Activated CD4-positive, alpha-beta T cell treated with anti-CD3 and anti-CD28 coated beads, Interleukin-2, amount 10 ng/mL, durations not matched to agents 24 days and 14 days (primary cell): ENCODE results near the gene UNKL. TPM values are rescaled to one million over a fixed set of nuclear protein-coding genes. Genes with fewer than 3 reads are reported as not detected.

ENCODE experiments used
- DNase-seq: peaks from one replicate; pipeline ENCODE4 v3.0.0; 2022
- H3K27ac Mint-ChIP-seq: one replicate; pipeline ENCODE4 v1.8.0; 2022; ENCODE audit warnings: mild to moderate bottlenecking, mixed read lengths
- H3K27me3 Mint-ChIP-seq: one replicate; pipeline ENCODE4 v1.8.0; 2022; ENCODE audit warnings: mixed read lengths
- H3K36me3 Mint-ChIP-seq: one replicate; pipeline ENCODE4 v1.8.0; 2022; ENCODE audit warnings: low read depth, mild to moderate bottlenecking, mixed read lengths
- H3K4me1 Mint-ChIP-seq: one replicate; pipeline ENCODE4 v1.8.0; 2021; ENCODE audit warnings: mixed read lengths
- H3K4me3 Mint-ChIP-seq: one replicate; pipeline ENCODE4 v1.8.0; 2022; ENCODE audit warnings: mild to moderate bottlenecking, moderate library complexity, mixed read lengths
- H3K9me3 Mint-ChIP-seq: one replicate; pipeline ENCODE4 v1.8.0; 2021; ENCODE audit warnings: mixed read lengths
- intact Hi-C: fragments of 100-400 bp; cut with micrococcal nuclease; formaldehyde crosslinking; loops from one replicate; pipeline ENCODE4 v1.15.1; 2023
- total RNA-seq: library from RNA; stranded (reverse); gene quantifications from 2 replicates; pipeline ENCODE4 v1.2.3, GENCODE V29; 2022

Gene UNKL
- total RNA-seq, 1 donor from 2014 or later = 43.9 TPM

DNA sequence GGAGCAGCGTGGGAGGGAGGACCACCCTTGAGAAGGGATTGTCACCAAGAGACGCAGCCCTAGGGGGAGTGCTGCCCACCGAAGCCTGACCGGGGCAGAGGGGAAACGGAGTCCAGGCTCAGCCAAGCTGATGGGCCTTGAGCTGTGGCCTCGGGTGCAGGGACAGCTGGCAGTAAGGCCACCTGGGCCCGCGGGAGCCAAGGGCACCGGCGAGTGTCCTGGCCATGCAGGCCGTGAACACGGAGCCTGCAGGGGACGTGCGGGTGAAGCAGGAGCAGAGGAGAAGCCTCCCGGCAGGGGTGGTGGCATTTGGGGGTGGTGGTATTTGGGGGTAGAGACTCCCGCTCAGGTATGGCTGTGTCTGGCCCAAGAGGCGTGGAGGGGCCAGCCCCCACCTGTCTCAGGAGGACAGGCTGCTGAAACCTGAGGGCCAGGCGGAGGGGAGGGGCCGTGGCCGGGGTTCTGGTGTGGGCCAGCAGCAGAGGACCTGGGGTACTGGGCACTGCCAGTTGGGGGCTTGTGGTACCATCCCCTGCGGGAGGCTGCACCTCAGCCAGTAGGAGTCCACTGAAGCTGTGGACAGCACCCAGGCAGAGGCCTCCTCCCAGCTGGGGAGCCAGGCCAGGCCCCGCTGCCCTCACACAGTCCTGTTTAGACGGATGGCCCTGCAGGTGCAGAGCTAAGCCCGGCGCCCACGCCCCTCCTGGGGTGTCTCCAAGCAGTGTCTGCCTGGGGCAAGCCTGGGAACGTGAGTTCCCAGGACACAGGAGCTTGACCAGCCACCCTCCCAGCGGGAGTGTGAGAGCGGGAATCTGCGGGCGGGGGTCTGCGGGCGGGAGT is 58.2 kb downstream of the UNKL start:
- DNase-seq = no peak
- peaks cover 4% of the 10 kb centered on the region for H3K36me3 Mint-ChIP-seq
- intact Hi-C loops = no loop called here
- H3K4me1 Mint-ChIP-seq = peaks cover 21% of the 10 kb centered on the region
- H3K4me3 Mint-ChIP-seq = no peak overlapping the region
- no peak overlapping the region for H3K27ac Mint-ChIP-seq
- H3K27me3 Mint-ChIP-seq = no peaks in the 10 kb centered on the region
- H3K9me3 Mint-ChIP-seq = no peaks in the 10 kb centered on the region

DNA sequence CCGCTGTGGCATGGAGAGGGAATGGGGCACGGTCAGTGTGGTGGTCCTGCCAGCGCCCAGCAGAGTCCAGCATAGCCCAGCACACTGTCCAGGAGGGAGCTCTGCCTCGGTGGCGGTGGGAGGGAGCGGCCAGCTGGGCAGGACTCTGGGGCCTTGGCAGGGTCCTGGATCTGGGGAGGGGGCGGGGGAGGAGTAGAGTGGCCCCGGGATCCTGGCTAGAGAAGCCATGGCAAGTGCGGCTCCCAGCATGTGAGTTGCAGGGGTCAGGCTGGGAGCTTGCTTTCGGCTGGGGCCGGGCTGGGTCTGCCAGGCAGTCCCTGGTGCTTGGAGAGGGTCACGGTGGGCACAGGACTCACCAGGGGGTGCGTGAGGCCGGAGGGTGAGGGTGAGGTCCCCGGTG is 58.9 kb downstream of the UNKL start:
- no peak overlapping the region for H3K4me3 Mint-ChIP-seq
- H3K27ac Mint-ChIP-seq = no peak overlapping the region
- H3K36me3 Mint-ChIP-seq = peaks cover 6% of the 10 kb centered on the region
- no peaks in the 10 kb centered on the region for H3K9me3 Mint-ChIP-seq
- intact Hi-C loops = no loop called here
- peaks cover 22% of the 10 kb centered on the region for H3K4me1 Mint-ChIP-seq
- DNase-seq = no peak
- no peaks in the 10 kb centered on the region for H3K27me3 Mint-ChIP-seq

DNA sequence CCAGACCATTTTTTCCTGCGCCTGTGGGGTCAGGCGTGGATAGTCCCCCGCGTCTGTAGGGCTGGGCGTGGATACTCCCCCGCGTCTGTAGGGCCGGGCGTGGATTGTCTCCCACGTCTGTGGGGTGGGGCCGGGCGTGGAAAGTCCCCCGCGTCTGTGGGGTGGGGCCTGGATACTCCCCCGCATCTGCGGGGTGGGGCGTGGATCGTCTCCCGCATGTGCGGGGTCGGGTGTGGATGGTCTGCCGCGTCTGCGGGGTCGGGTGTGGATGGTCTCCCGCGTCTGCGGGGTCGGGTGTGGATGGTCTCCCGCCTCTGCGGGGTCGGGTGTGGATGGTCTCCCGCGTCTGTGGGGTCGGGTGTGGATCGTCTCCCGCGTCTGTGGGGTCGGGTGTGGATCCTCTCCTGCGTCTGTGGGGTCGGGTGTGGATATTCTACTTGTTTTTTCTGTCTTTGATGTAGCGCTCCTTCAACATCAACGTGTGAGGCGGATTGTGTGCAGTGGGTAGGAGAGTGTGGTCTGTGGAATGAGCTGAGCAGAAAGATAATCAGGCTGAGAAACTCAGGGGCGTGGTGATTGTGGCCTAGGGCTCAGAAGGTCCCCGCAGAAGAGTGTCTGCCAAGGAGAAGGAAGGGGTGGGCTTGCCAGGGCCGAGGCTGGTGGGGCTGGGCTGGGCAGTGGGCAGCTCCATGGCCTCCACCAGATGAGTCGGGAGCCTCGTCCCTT is 59.5 kb downstream of the UNKL start:
- Mint-ChIP-seq H3K36me3 (peaks cover 8% of the 10 kb centered on the region), H3K27ac (no peak overlapping the region), H3K9me3 (no peaks in the 10 kb centered on the region)

DNA sequence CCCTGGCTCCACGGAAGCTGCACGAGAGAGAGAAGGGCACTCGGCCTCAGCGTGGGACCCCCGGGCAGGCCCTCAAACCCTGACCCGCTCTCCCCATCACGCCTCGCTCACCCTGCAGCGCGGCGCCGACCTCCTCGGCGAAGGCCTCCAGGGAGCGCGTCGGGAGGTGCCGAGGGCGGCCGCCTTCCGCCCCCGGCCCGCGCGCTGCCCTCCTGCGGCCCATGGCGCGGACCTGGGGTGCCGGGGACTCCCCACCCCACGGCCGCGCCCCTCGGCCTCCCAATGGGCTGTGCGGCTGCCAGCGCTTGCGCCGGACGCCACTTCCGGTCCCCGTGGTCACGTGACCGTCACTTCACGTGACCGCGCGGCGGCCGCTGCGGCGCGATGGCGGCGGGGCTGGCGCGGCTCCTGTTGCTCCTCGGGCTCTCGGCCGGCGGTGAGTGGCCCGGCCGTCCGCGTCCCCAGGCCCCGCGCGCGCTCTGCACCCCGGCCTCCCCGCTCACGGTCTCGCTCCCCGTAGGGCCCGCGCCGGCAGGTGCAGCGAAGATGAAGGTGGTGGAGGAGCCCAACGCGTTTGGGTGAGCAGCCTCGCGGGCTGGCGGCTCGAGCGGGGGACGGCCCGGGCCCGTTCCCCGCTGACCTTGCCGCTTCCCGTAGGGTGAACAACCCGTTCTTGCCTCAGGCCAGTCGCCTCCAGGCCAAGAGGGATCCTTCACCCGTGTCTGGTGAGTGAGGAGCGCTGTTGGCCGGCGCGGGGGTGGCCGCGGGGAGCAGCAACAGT is 62.7 kb downstream of the UNKL start, which contains the start of the genes GNPTG and TSR3:
GNPTG (plus strand) TSS at position 350 of the 781 bp plus-strand sequence; CDS start at position 385, 35 bp downstream.
TSR3 (minus strand) TSS at position 297 of the 781 bp plus-strand sequence; CDS start at position 223, 74 bp downstream.
- Mint-ChIP-seq H3K4me3 (peak within 1 kb of the TSS; percentile 92), H3K27ac (peak within 1 kb of the TSS; percentile 78), H3K9me3 (no peaks in the 10 kb centered on the region), H3K27me3 (no peaks in the 10 kb centered on the region), H3K4me1 (peaks cover 27% of the 10 kb centered on the region), H3K36me3 (peaks cover 8% of the 10 kb centered on the region)
- intact Hi-C loops = loop anchor here (2.0 to 5.0 kb wide), 2 partner anchors 41 to 71 kb away; partner anchors contain the start of gene UQCC4
- DNase-seq = peak; percentile 98

More for the DNA sequence above, 59.5 kb downstream of the UNKL start:
- no peak for DNase-seq
- H3K4me3 Mint-ChIP-seq = no peak overlapping the region
- H3K4me1 Mint-ChIP-seq = peaks cover 28% of the 10 kb centered on the region
- H3K27me3 Mint-ChIP-seq = no peaks in the 10 kb centered on the region
- intact Hi-C loops = loop anchor here (5.0 kb wide), 1 partner anchor 67 kb away; the partner anchor contains the start of gene UQCC4

DNA sequence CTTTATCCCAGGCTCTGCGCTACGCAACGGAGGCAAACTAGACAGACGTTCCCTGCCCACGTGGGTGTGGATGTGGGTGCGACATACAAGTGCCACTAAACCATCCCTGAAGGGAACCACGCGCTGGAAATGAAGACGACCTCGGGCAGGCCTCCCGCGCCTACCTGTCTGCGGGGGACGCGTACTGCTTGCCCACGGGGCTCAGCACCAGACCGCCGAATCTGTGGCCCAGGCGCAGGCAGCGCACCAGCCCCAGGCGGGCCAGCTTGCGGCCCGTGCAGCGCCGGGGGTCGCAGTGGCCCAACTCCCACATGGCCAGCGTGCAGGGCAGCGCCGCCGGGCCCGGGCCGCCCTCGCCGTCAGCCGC is 63.3 kb downstream of the UNKL start:
- Mint-ChIP-seq H3K4me3 (peak overlapping the region; percentile 92), H3K9me3 (no peaks in the 10 kb centered on the region), H3K27me3 (no peaks in the 10 kb centered on the region), H3K4me1 (peaks cover 27% of the 10 kb centered on the region), H3K36me3 (peaks cover 8% of the 10 kb centered on the region), H3K27ac (peak overlapping the region; percentile 78)
- intact Hi-C loops = loop anchor here (2.0 to 5.0 kb wide), 2 partner anchors 40 to 71 kb away; partner anchors contain the start of gene UQCC4
- no peak for DNase-seq

DNA sequence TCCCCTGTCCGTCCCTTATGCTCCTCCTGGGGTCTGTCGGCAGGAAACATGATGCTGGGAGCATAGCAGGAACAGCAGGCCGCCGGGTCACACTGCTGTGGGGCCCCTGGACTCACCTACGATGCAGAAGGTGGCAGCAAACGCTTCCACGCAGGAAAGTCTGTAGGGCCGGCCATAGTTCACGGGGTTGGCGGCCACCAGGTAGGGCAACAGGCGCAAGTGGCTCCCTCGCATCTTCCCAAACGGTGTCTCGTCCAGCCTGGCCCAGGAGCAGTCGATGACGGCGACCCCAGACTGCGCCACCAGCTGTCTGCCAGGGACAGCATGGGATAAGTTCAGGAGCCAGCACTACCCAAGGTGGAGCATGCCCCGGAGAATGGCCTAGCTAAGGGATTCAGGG is 63.8 kb downstream of the UNKL start:
- Mint-ChIP-seq H3K9me3 (no peaks in the 10 kb centered on the region), H3K27ac (peak overlapping the region; percentile 78), H3K36me3 (peaks cover 8% of the 10 kb centered on the region), H3K27me3 (no peaks in the 10 kb centered on the region), H3K4me1 (peaks cover 27% of the 10 kb centered on the region), H3K4me3 (peak overlapping the region; percentile 92)
- no peak for DNase-seq
- intact Hi-C loops = loop anchor here (2.0 to 5.0 kb wide), 2 partner anchors 40 to 72 kb away; partner anchors contain the start of gene UQCC4

DNA sequence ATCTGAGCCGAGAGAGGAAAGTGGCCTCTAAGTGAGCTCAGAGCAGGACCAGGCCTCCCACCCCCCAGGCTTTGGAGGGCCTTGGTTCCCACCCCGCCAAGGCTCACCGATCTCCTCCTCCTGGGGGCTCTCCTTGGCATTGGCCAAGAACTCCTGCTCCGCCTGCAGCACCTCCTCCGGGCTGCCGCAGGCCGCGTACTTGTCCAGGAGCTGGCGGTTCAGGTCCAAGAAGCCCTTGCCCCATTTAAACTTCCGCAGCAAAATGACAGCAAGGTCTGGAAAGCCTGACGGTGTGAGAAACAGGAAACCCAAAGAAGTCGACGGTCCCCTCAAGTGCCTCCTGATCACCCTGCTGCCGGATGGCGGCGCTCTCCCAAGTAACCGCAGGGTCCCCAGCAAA is 64.6 kb downstream of the UNKL start:
- intact Hi-C loops = loop anchor here (2.0 to 5.0 kb wide), 2 partner anchors 39 to 72 kb away; partner anchors contain the start of gene UQCC4
- Mint-ChIP-seq H3K9me3 (no peaks in the 10 kb centered on the region), H3K27ac (peak overlapping the region; percentile 8)

DNA sequence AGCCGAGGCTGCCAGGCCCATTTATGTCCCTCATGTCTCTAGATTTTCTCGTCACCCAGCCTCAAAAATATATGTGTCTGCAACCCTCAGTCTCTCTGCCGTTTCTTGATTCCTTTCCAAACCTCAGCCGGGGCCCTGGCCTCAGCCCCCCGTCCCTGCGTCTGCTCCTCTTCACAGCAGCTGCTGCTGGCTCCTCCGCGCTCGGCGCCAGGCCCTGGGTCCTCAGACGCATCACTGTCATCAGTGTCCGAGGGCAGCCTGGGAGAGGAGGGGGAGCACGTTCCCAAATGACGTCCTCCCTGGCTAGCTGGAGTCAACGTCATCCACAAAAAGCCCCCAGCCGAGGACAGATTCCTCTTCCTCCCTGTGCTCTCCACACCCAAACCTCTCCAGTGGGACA is 65.2 kb downstream of the UNKL start:
- no peak for DNase-seq
- no peaks in the 10 kb centered on the region for H3K9me3 Mint-ChIP-seq
- no peak overlapping the region for H3K27ac Mint-ChIP-seq
- peaks cover 21% of the 10 kb centered on the region for H3K4me1 Mint-ChIP-seq
- H3K36me3 Mint-ChIP-seq = peaks cover 6% of the 10 kb centered on the region
- no peak overlapping the region for H3K4me3 Mint-ChIP-seq
- H3K27me3 Mint-ChIP-seq = no peaks in the 10 kb centered on the region
- intact Hi-C loops = no loop called here

More for the DNA sequence above, 64.6 kb downstream of the UNKL start:
- no peak for DNase-seq
- peaks cover 6% of the 10 kb centered on the region for H3K36me3 Mint-ChIP-seq
- H3K27me3 Mint-ChIP-seq = no peaks in the 10 kb centered on the region
- H3K4me3 Mint-ChIP-seq = peak overlapping the region; percentile 92
- peaks cover 24% of the 10 kb centered on the region for H3K4me1 Mint-ChIP-seq

DNA sequence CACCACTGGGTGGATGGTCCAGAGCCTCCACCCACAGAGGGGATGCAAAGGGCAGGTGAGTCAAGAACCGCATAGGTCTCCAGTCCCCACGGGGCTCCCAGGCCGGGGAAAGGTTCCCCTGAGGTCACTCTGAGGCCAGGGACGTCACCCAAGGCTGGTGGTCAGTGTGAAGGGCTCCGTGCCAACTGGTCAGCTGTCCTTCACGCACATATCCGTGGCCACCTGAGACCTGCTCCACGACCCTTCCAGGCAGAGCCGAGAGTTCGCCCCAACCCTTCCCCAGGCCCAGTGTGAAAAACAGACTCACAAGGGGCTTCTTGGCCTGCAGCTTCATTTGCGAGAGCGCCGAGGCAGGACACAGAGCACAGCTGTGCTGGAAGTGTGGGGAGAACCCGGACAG is 65.6 kb downstream of the UNKL start:
- Mint-ChIP-seq H3K4me1 (peaks cover 21% of the 10 kb centered on the region), H3K27ac (no peak overlapping the region), H3K36me3 (peaks cover 6% of the 10 kb centered on the region), H3K27me3 (no peaks in the 10 kb centered on the region), H3K4me3 (no peak overlapping the region), H3K9me3 (no peaks in the 10 kb centered on the region)
- intact Hi-C loops = no loop called here
- no peak for DNase-seq

DNA sequence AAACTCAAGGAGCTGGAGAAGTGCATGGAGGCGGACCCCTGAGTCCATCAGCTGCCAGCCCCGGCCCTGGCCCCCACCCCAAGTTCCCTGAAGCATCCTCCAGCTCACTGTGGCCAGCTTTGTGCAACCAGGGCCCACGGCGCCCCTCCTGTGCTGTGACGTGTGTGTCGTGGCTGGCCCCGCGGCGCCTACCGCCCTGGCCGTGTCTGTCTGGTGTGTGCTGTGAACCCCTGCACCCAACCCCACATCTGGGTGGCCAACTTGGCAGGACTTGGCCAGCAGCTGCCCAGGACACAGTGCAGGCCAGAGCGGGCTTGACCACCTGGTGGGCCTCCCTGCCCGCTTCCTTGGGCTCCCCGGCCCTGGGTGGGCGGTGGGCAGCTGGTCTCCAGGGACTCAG is 66.1 kb downstream of the UNKL start:
- H3K9me3 Mint-ChIP-seq = no peaks in the 10 kb centered on the region
- no peaks in the 10 kb centered on the region for H3K27me3 Mint-ChIP-seq
- intact Hi-C loops = no loop called here
- no peak overlapping the region for H3K27ac Mint-ChIP-seq
- peaks cover 6% of the 10 kb centered on the region for H3K36me3 Mint-ChIP-seq
- H3K4me3 Mint-ChIP-seq = no peak overlapping the region
- peaks cover 19% of the 10 kb centered on the region for H3K4me1 Mint-ChIP-seq
- no peak for DNase-seq

DNA sequence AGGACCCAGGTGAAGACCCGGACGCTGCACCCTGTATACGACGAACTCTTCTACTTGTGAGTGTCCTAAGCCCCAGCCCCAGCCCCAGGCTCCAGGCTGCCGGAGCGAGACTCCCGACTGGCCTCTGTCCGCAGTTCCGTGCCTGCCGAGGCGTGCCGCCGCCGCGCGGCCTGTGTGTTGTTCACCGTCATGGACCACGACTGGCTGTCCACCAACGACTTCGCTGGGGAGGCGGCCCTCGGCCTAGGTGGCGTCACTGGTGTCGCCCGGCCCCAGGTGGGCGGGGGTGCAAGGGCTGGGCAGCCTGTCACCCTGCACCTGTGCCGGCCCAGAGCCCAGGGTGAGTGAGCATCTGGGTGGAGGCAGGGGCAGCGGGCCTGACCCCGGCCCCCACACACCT is 66.5 kb downstream of the UNKL start:
- intact Hi-C loops = no loop called here

DNA sequence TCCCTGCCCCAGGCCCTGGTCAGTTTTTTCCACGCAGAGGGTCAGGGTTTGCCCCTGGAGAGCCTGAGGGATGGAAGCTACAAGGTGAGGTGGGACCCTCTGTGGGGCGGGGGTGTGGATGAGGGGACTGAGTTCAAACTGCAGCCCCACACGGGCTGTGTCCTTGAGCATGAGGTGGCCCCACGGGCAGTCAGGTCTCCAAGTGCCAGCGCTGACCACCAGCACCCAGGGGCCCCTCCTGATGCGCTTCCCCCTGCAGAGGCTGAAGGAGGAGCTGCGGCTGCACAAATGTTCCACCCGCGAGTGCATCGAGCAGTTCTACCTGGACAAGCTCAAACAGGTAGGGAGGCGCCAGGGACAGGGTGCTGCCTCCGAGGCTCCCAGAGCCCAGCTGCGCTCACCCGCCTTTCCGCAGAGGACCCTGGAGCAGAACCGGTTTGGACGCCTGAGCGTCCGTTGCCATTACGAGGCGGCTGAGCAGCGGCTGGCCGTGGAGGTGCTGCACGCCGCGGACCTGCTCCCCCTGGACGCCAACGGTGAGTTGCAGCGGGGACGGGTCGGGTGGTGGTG is 67.1 kb downstream of the UNKL start:
- peaks cover 6% of the 10 kb centered on the region for H3K36me3 Mint-ChIP-seq
- no peak overlapping the region for H3K27ac Mint-ChIP-seq
- peaks cover 21% of the 10 kb centered on the region for H3K4me1 Mint-ChIP-seq
- H3K9me3 Mint-ChIP-seq = no peaks in the 10 kb centered on the region
- H3K4me3 Mint-ChIP-seq = no peak overlapping the region
- no peaks in the 10 kb centered on the region for H3K27me3 Mint-ChIP-seq
- DNase-seq = no peak
- intact Hi-C loops = no loop called here

More for the DNA sequence above, 66.5 kb downstream of the UNKL start:
- H3K36me3 Mint-ChIP-seq = peaks cover 6% of the 10 kb centered on the region
- no peak overlapping the region for H3K4me3 Mint-ChIP-seq
- peaks cover 20% of the 10 kb centered on the region for H3K4me1 Mint-ChIP-seq
- H3K27ac Mint-ChIP-seq = no peak overlapping the region
- no peaks in the 10 kb centered on the region for H3K27me3 Mint-ChIP-seq
- no peak for DNase-seq
- H3K9me3 Mint-ChIP-seq = no peaks in the 10 kb centered on the region
